Caco-2 (cell line): ENCODE measurements around the gene HOXD8. TPM values are rescaled to one million over a fixed set of nuclear protein-coding genes. Genes with fewer than 3 reads are reported as not detected.

Source experiments
- BruUV-seq: library from RNA; stranded (reverse); fragments of 400-500 nt; replicated peaks from 2 replicates; lab custom pipeline; 2021; lab: Mats Ljungman, UMichigan
- CTCF ChIA-PET: fragments of 300-600 bp; sonication (Branson Sonifier 250); formaldehyde crosslinking; loops from one replicate; lab custom pipeline; 2022; ENCODE audit warnings: antibody characterized with exemption; lab: Charles Lee
- POLR2A ChIA-PET: fragments of 300-600 bp; sonication (Branson Sonifier 250); formaldehyde crosslinking; loops from one replicate; lab custom pipeline; 2022; ENCODE audit warnings: antibody characterized with exemption; lab: Charles Lee
- DNase-seq, 2 experiments: peaks; one replicate each; pipeline versions ENCODE4 v3.0.0 to v3.0.0-alpha.2; 2020 to 2022
- H3K27me3 ChIP-seq: replicated peaks from 2 replicates; pipeline ENCODE4 v1.6.0; 2011; ENCODE audit warnings: low read length; ENCODE audit not compliant: control insufficient read depth, insufficient read depth
- H3K36me3 ChIP-seq: 2 replicates; pipeline ENCODE4 v1.5.1; 2011; ENCODE audit warnings: low read length; ENCODE audit not compliant: control insufficient read depth, insufficient read depth
- H3K4me1 ChIP-seq: fragments of 250-450 bp; sonication (Bioruptor Pico); 2 replicates; pipeline ENCODE4 v1.5.1; 2020; ENCODE audit warnings: mild to moderate bottlenecking
- H3K4me3 ChIP-seq: 2 replicates; pipeline ENCODE4 v1.5.1; 2011; ENCODE audit warnings: low read depth, mild to moderate bottlenecking, control low read depth, low read length
- H3K9me3 ChIP-seq: fragments of 250-450 bp; sonication (Bioruptor Pico); 2 replicates; pipeline ENCODE4 v1.5.1; 2020; ENCODE audit warnings: mild to moderate bottlenecking, moderate library complexity
- H3K27ac Mint-ChIP-seq: one replicate; pipeline ENCODE4 v1.8.0; 2022; ENCODE audit warnings: mixed read lengths; ENCODE audit not compliant: unreplicated experiment
- H3K27me3 Mint-ChIP-seq: one replicate; pipeline ENCODE4 v1.8.0; 2022; ENCODE audit warnings: mixed read lengths; ENCODE audit not compliant: insufficient read depth, unreplicated experiment
- H3K36me3 Mint-ChIP-seq: one replicate; pipeline ENCODE4 v1.8.0; 2022; ENCODE audit warnings: mild to moderate bottlenecking, mixed read lengths; ENCODE audit not compliant: insufficient read depth, unreplicated experiment
- H3K4me1 Mint-ChIP-seq: one replicate; pipeline ENCODE4 v1.8.0; 2022; ENCODE audit warnings: low read depth, mixed read lengths; ENCODE audit not compliant: unreplicated experiment
- H3K4me3 Mint-ChIP-seq: one replicate; pipeline ENCODE4 v1.8.0; 2022; ENCODE audit warnings: mild to moderate bottlenecking, moderate library complexity, mixed read lengths; ENCODE audit not compliant: unreplicated experiment
- H3K9me3 Mint-ChIP-seq: one replicate; pipeline ENCODE4 v1.8.0; 2022; ENCODE audit warnings: mixed read lengths; ENCODE audit not compliant: unreplicated experiment
- intact Hi-C: fragments of 100-400 bp; cut with micrococcal nuclease; formaldehyde crosslinking; loops from one replicate; pipeline ENCODE4 v1.10.0; 2022; ENCODE audit not compliant: unreplicated experiment
- total RNA-seq: library from RNA; stranded (reverse); gene quantifications from 2 replicates; pipeline ENCODE4 v1.2.3, GENCODE V29; 2022
- TF ChIP-seq, protein P1 (sequence below), 2 experiments: fragments of 200-600 bp in 1 of 2; IDR thresholded peaks; 1 replicate in 1 of 2; 2 replicates in 1 of 2; pipeline versions ENCODE4 v1.5.1 to v1.8.0; 2011 to 2022; ENCODE audit warnings: antibody characterized with exemption in 1 of 2, control low read depth in 1 of 2, inconsistent platforms in 1 of 2, low read depth in 1 of 2, low read length in 1 of 2, mild to moderate bottlenecking in 1 of 2, moderate library complexity in 1 of 2; ENCODE audit not compliant: insufficient read depth in 1 of 2, severe bottlenecking in 1 of 2, unreplicated experiment in 1 of 2

The HOXD8 gene
- total RNA-seq, 1 experiment from 2014 or later = not detected

GRCh38 chr2:176081837-176082524 lies 47.5 kb upstream of the HOXD8 start:
- no peaks in the 10 kb centered on the region for H3K36me3 ChIP-seq
- no peak overlapping the region for H3K27ac Mint-ChIP-seq
- ChIA-PET CTCF (no interaction called here), POLR2A (no interaction called here)
- H3K4me1 Mint-ChIP-seq = peaks cover 19% of the 10 kb centered on the region
- no peak for DNase-seq
- H3K9me3 ChIP-seq = peaks cover 15% of the 10 kb centered on the region
- intact Hi-C loops = loop anchor here (2.0 to 10.0 kb wide), 2 partner anchors 79 to 197 kb away; partner anchors contain the start of gene LNPK
- peaks cover 60% of the 10 kb centered on the region for H3K27me3 Mint-ChIP-seq
- no peak overlapping the region for H3K4me3 ChIP-seq
- H3K36me3 Mint-ChIP-seq = peaks cover 5% of the 10 kb centered on the region
- peaks cover 14% of the 10 kb centered on the region; the same call in 1 of the 2 replicates for H3K4me1 ChIP-seq
- no peaks in the 10 kb centered on the region for H3K9me3 Mint-ChIP-seq
- TF ChIP-seq, protein P1, sequence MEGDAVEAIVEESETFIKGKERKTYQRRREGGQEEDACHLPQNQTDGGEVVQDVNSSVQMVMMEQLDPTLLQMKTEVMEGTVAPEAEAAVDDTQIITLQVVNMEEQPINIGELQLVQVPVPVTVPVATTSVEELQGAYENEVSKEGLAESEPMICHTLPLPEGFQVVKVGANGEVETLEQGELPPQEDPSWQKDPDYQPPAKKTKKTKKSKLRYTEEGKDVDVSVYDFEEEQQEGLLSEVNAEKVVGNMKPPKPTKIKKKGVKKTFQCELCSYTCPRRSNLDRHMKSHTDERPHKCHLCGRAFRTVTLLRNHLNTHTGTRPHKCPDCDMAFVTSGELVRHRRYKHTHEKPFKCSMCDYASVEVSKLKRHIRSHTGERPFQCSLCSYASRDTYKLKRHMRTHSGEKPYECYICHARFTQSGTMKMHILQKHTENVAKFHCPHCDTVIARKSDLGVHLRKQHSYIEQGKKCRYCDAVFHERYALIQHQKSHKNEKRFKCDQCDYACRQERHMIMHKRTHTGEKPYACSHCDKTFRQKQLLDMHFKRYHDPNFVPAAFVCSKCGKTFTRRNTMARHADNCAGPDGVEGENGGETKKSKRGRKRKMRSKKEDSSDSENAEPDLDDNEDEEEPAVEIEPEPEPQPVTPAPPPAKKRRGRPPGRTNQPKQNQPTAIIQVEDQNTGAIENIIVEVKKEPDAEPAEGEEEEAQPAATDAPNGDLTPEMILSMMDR (IDR thresholded peaks at IDR 0.05; ENCODE audit: insufficient read depth in 1 of 2, low read depth in 1 of 2, low read length in 1 of 2, severe bottlenecking in 1 of 2, unreplicated experiment in 1 of 2) = no peak
- peaks cover 19% of the 10 kb centered on the region for H3K27me3 ChIP-seq
- no TSS peak for BruUV-seq
- no peak overlapping the region for H3K4me3 Mint-ChIP-seq

DNA sequence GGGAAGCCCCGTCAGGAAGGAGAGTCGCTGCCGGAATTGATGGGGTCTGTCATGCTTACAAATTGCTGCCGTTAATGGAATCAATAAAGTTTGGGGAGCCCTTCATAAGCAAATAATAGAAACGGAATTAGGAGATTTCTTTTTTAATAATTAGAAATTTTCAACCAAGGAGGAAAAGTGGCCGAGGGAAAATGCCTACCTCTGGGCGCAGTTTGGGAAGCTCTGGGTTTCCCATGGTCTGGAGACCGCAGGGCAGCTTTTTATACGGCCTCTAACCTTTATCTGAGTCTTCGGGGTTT lies 47.0 kb upstream of the HOXD8 start:
- peaks cover 61% of the 10 kb centered on the region for H3K27me3 Mint-ChIP-seq
- Histone ChIP-seq H3K9me3 (peaks cover 15% of the 10 kb centered on the region), H3K4me3 (no peak overlapping the region), H3K27me3 (peaks cover 19% of the 10 kb centered on the region), H3K36me3 (no peaks in the 10 kb centered on the region), H3K4me1 (peaks cover 14% of the 10 kb centered on the region; the same call in 1 of the 2 replicates)
- H3K9me3 Mint-ChIP-seq = no peaks in the 10 kb centered on the region
- ChIA-PET POLR2A (no interaction called here), CTCF (no interaction called here)
- no TSS peak for BruUV-seq
- intact Hi-C loops = loop anchor here (10.0 kb wide), 1 partner anchor 198 kb away; no protein-coding TSS in a partner anchor
- no peak overlapping the region for H3K27ac Mint-ChIP-seq
- DNase-seq = no peak
- TF ChIP-seq, protein P1 (IDR thresholded peaks at IDR 0.05; ENCODE audit: insufficient read depth in 1 of 2, low read depth in 1 of 2, low read length in 1 of 2, severe bottlenecking in 1 of 2, unreplicated experiment in 1 of 2) = no peak
- H3K4me1 Mint-ChIP-seq = peaks cover 19% of the 10 kb centered on the region
- H3K4me3 Mint-ChIP-seq = no peak overlapping the region
- peaks cover 5% of the 10 kb centered on the region for H3K36me3 Mint-ChIP-seq

DNA sequence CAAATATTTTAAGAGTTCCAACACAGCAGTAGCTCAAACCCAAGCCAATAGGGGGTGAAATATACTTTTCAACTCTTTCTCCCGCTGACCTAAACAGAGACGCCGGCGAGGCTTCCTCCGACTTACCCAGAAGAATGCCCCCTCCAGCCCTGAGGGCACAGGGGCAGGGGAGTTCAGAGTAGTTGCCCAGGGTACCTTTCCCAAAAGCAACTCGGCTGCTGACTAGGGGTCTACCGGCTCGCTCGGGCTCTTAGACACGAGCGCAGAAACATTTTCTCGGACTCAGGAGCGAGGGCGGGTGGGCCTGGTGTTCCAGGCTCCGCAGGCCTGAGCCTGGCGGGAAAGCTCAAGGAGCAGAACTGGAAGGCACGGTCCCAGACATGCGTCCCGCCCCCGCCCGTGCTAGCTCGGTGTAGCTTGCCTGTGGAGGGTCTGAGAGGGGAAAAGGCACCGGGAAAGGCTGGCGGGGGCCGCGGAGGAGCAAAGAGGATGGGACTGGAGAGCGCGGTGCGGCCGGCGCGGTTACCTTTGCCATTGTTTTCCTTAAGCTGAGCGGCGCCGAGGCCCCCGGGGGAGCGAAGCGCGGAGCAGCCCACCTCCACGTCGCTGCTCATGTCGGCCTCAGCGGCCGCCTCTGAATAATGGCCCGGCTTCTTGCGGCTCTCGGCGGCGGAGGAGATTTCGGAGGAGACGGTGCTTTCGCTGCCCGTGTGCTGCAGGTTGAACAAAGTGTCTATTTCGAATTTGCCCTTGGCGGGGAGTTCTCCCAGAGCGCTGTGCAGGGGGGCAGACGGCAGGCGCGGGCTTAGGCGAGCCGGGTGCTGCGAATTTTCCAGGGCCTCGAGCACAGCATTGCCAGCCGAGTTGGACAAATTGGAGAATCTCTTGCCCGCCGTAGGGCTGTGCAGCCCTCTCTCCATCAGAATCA lies 46.4 kb upstream of the HOXD8 start:
- Mint-ChIP-seq H3K36me3 (peaks cover 5% of the 10 kb centered on the region), H3K27me3 (peaks cover 61% of the 10 kb centered on the region), H3K27ac (no peak overlapping the region), H3K9me3 (no peaks in the 10 kb centered on the region), H3K4me1 (peaks cover 19% of the 10 kb centered on the region), H3K4me3 (peak overlapping the region; percentile 54)
- peaks cover 21% of the 10 kb centered on the region for H3K27me3 ChIP-seq
- CTCF ChIA-PET = no interaction called here
- peaks cover 14% of the 10 kb centered on the region; the same call in 1 of the 2 replicates for H3K4me1 ChIP-seq
- H3K36me3 ChIP-seq = no peaks in the 10 kb centered on the region
- TF ChIP-seq, protein P1 (IDR thresholded peaks at IDR 0.05; ENCODE audit: insufficient read depth in 1 of 2, low read depth in 1 of 2, low read length in 1 of 2, severe bottlenecking in 1 of 2, unreplicated experiment in 1 of 2) = no peak
- 0 out of 2 replicates have a peak overlapping the region, but pooled peaks have one; percentile 1 for H3K4me3 ChIP-seq
- peaks cover 15% of the 10 kb centered on the region for H3K9me3 ChIP-seq
- BruUV-seq = no TSS peak
- no peak for DNase-seq
- POLR2A ChIA-PET = no interaction called here
- intact Hi-C loops = loop anchor here (10.0 kb wide), 1 partner anchor 198 kb away; no protein-coding TSS in a partner anchor
